Fibroblast of lung (primary cell): ENCODE data around the gene PRKG2. TPM values are rescaled to one million over a fixed set of nuclear protein-coding genes. Genes with fewer than 3 reads are reported as not detected.

Experiments
- DNase-seq, 2 donors: peaks; one replicate each; pipeline versions ENCODE4 v3.0.0 to v3.0.0-alpha.2; 2010; ENCODE audit warnings: low read depth in 2 of 2
- H2AFZ ChIP-seq: 2 replicates; pipeline ENCODE4 v1.5.1; 2012; ENCODE audit warnings: low read length, control low read depth, inconsistent platforms
- H3K27ac ChIP-seq: 2 replicates; pipeline ENCODE4 v1.5.1; 2011; ENCODE audit warnings: low read length, control low read depth; ENCODE audit not compliant: insufficient read depth
- H3K27me3 ChIP-seq: 2 replicates; pipeline ENCODE4 v1.5.1; 2011; ENCODE audit warnings: mild to moderate bottlenecking, low read length; ENCODE audit not compliant: control insufficient read depth, insufficient read depth
- H3K36me3 ChIP-seq: 2 replicates; pipeline ENCODE4 v1.5.1; 2011; ENCODE audit warnings: low read length; ENCODE audit not compliant: control insufficient read depth, insufficient read depth
- H3K4me1 ChIP-seq: 2 replicates; pipeline ENCODE4 v1.5.1; 2011; ENCODE audit warnings: low read length; ENCODE audit not compliant: control insufficient read depth, insufficient read depth; ENCODE audit errors: extremely low read depth
- H3K4me2 ChIP-seq: 2 replicates; pipeline ENCODE4 v1.5.1; 2011; ENCODE audit warnings: low read length, control low read depth; ENCODE audit not compliant: insufficient read depth; ENCODE audit errors: extremely low read depth
- H3K4me3 ChIP-seq, 4 experiments: fragments of 200-600 bp in 1 of 4; sonication (generic) in 1 of 4; replicated peaks in 1 of 4; 2 replicates each; pipeline ENCODE4 v1.5.1; 2011 to 2016; ENCODE audit warnings: low read length in 4 of 4, low read depth in 3 of 4, mild to moderate bottlenecking in 3 of 4, control low read depth in 2 of 4, inconsistent platforms in 1 of 4, mixed read lengths in 1 of 4; ENCODE audit not compliant: insufficient read depth in 1 of 4; ENCODE audit errors: control extremely low read depth in 1 of 4
- H3K79me2 ChIP-seq: 2 replicates; pipeline ENCODE4 v1.5.1; 2012; ENCODE audit warnings: mild to moderate bottlenecking, low read length, inconsistent platforms; ENCODE audit not compliant: control insufficient read depth, insufficient read depth
- H3K9ac ChIP-seq: 2 replicates; pipeline ENCODE4 v1.5.1; 2011; ENCODE audit warnings: mild to moderate bottlenecking, low read length, control low read depth; ENCODE audit not compliant: insufficient read depth
- H3K9me3 ChIP-seq: 2 replicates; pipeline ENCODE4 v1.5.1; 2012; ENCODE audit warnings: low read depth, low read length; ENCODE audit not compliant: control insufficient read depth, insufficient read depth
- H4K20me1 ChIP-seq: 2 replicates; pipeline ENCODE4 v1.5.1; 2011; ENCODE audit warnings: low read length; ENCODE audit not compliant: control insufficient read depth, insufficient read depth; ENCODE audit errors: extremely low read depth
- CTCF ChIP-seq, 2 donors: IDR thresholded peaks in 1 of 2; conservative IDR thresholded peaks in 1 of 2; 1 replicate in 1 of 2; 2 replicates in 1 of 2; pipeline ENCODE4 v1.5.1; 2011 to 2012; ENCODE audit warnings: low read length in 2 of 2, control low read depth in 1 of 2, inconsistent platforms in 1 of 2, low read depth in 1 of 2, mild to moderate bottlenecking in 1 of 2
- EZH2 ChIP-seq: IDR thresholded peaks from 2 replicates; pipeline ENCODE4 v1.5.1; 2012; ENCODE audit warnings: low read length, control low read depth, mild to moderate bottlenecking; ENCODE audit errors: missing control alignments
- polyA plus RNA-seq, 2 donors: library from polyadenylated mRNA; depleted of rRNA in 1 of 2; stranded (reverse) in 1 of 2; unstranded in 1 of 2; fragments of >200 nt; gene quantifications; 2 replicates each; pipeline ENCODE4 v1.2.1, GENCODE V29; 2011 to 2012; ENCODE audit warnings: missing spikeins in 1 of 2
- total RNA-seq: library from RNA; depleted of rRNA; stranded (reverse); fragments of >200 nt; gene quantifications from 2 replicates; pipeline ENCODE4 v1.2.1, GENCODE V29; 2014

Gene PRKG2
- total and polyA plus RNA-seq, 2 donors (not counting 1 experiment from before 2014, with no cell fraction given): 2.8 to 17.5 TPM

- no peaks in the 10 kb centered on the region for H3K4me1 ChIP-seq
- no peaks in the 10 kb centered on the region for H4K20me1 ChIP-seq
- no peak overlapping the region for H3K27ac ChIP-seq
- no peaks in the 10 kb centered on the region for H3K36me3 ChIP-seq
- TF ChIP-seq CTCF (conservative IDR thresholded peaks at IDR 0.05 in 1 of 2, IDR thresholded peaks at IDR 0.05 in 1 of 2; ENCODE audit: low read depth in 1 of 2, low read length in 2 of 2): no peak
- no peak for TF ChIP-seq EZH2
- DNase-seq: peak in 1 of 2 donors; percentile 8
- no peak overlapping the region for H3K4me3 ChIP-seq
- no peak overlapping the region for H3K4me2 ChIP-seq
- H3K79me2 ChIP-seq: no peaks in the 10 kb centered on the region
- H2AFZ ChIP-seq: no peak overlapping the region
- H3K9me3 ChIP-seq: no peaks in the 10 kb centered on the region
- H3K9ac ChIP-seq: no peak overlapping the region
- H3K27me3 ChIP-seq: no peaks in the 10 kb centered on the region
These were observed 98.5 kb downstream of the PRKG2 start for GRCh38 chr4:81116566-81116965.

- TF ChIP-seq CTCF (conservative IDR thresholded peaks at IDR 0.05 in 1 of 2, IDR thresholded peaks at IDR 0.05 in 1 of 2; ENCODE audit: low read depth in 1 of 2, low read length in 2 of 2) (no peak), EZH2 (no peak)
- no peak overlapping the region for H3K4me3 ChIP-seq
- no peaks in the 10 kb centered on the region for H3K36me3 ChIP-seq
- no peak overlapping the region for H3K4me2 ChIP-seq
- no peak for DNase-seq
- no peaks in the 10 kb centered on the region for H3K9me3 ChIP-seq
- no peak overlapping the region for H2AFZ ChIP-seq
- H3K27me3 ChIP-seq: no peaks in the 10 kb centered on the region
- no peaks in the 10 kb centered on the region for H4K20me1 ChIP-seq
- H3K9ac ChIP-seq: no peak overlapping the region
- H3K27ac ChIP-seq: no peak overlapping the region
- no peaks in the 10 kb centered on the region for H3K4me1 ChIP-seq
- no peaks in the 10 kb centered on the region for H3K79me2 ChIP-seq
These were observed 102.0 kb downstream of the PRKG2 start for GRCh38 chr4:81113024-81113423.

- H3K9me3 ChIP-seq: no peaks in the 10 kb centered on the region
- no peak for DNase-seq
- no peak for TF ChIP-seq EZH2
These were observed 105.7 kb downstream of the PRKG2 start for GRCh38 chr4:81109356-81109755.

More at GRCh38 chr4:81109356-81109755, 105.7 kb downstream of the PRKG2 start:
- H3K4me3 ChIP-seq: no peak overlapping the region
- no peak overlapping the region for H2AFZ ChIP-seq
- H3K79me2 ChIP-seq: no peaks in the 10 kb centered on the region
- H3K4me1 ChIP-seq: no peaks in the 10 kb centered on the region
- no peaks in the 10 kb centered on the region for H3K36me3 ChIP-seq
- H3K4me2 ChIP-seq: no peak overlapping the region
- no peak overlapping the region for H3K9ac ChIP-seq
- no peaks in the 10 kb centered on the region for H4K20me1 ChIP-seq
- no peaks in the 10 kb centered on the region for H3K27me3 ChIP-seq
- no peak overlapping the region for H3K27ac ChIP-seq
